HG02623 (cell line): ENCODE measurements around the gene FMNL2.
"Not testable (repeated sequence)": the region's sequence is repeated elsewhere in the genome, so short reads cannot be mapped to it uniquely, and the experiment has no call there.

ENCODE experiments used
- ATAC-seq: cut with Tn5 transposase; IDR thresholded peaks from one replicate; pipeline ENCODE4 v1.9.1; 2021; ENCODE audit warnings: moderate library complexity; ENCODE audit not compliant: unreplicated experiment

The FMNL2 gene

GRCh38 chr2:152372438-152372984 is 37.5 kb downstream of the FMNL2 start:
- ATAC-seq, result no peak

GRCh38 chr2:152375174-152375573 is 40.2 kb downstream of the FMNL2 start:
- ATAC-seq, result no peak

GRCh38 chr2:152376385-152376784 is 41.4 kb downstream of the FMNL2 start:
- ATAC-seq, result no peak

DNA sequence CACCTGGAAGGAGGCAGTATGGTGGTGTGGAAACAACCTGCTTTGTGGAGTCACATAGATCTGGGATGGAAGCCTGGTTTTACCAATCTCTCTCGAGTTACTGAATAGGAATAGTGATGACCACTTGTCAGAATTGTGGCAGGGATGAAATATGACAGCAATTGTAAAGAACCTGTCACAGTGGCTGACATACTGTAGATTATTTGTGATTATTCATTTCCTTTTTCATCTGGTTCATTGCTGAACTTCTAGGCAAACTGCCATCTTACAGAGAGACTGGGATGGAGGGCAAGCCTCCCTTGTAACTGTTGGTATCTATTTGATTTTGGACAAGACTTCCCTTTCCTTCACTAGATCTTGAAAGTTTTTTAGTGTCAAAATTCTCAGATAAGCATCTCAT is 42.0 kb downstream of the FMNL2 start:
- no peak for ATAC-seq

GRCh38 chr2:152379089-152379488 is 44.1 kb downstream of the FMNL2 start:
- ATAC-seq, result no peak

GRCh38 chr2:152380261-152381055 is 45.5 kb downstream of the FMNL2 start:
- no peak for ATAC-seq

DNA sequence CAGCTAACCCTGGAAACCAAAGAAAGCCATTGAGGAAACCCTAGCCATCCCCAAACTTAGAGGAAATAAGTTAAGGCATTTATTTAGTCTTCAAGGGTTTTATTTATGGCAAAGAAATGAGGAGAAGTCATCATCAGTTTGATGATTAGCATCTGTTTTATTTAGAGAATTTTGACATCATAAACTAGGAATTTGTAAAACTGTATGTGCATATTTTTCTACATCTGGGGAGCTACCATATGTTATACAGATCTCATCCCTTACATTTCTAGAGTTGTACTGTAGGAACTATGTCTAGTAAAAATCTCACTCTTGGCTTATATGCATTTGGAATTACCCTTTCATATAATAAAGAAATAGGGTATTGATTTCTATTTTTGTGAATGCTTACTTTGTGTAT is 48.7 kb downstream of the FMNL2 start:
- no peak for ATAC-seq

DNA sequence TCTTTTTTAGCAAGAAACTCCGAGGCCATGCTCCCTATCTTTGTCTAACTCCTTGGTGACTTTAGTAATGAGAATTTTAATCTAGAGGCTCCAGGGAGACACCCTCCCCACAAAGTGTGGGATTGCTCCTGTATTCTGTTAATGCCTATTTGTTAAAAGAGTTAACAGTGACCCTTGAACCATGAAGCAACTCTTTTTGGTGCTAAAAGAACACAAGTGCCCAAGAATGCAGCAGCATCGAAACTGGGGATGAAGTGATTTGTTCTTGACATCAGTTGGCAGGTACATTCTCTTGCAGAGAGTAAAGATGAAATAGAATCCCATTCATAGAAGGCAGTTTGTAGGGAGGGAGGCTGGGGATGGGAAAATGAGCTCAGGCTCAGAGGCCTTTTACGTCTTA is 50.0 kb downstream of the FMNL2 start:
- no peak for ATAC-seq

DNA sequence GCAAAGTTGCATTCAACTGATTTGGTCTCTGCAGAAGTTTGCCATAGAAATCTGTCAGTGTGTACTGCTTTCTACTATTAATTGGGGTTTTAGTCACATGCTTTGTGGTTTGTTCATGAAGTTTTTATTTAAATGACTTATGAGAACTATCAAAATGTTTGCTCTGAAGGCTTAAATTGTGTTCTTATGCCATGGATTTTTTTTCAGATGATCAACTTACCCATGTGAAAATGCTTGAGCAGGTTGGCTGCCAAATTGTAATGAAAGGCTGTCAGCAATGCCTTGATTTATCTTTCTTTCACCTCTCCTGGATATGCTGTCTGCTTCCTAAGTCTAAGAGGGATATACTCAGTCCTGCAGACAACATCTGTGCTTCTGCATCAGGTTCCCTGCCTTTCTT is 50.7 kb downstream of the FMNL2 start:
- ATAC-seq, result no peak

- no peak for ATAC-seq
Observed at GRCh38 chr2:152386266-152386665, 51.3 kb downstream of the FMNL2 start.

DNA sequence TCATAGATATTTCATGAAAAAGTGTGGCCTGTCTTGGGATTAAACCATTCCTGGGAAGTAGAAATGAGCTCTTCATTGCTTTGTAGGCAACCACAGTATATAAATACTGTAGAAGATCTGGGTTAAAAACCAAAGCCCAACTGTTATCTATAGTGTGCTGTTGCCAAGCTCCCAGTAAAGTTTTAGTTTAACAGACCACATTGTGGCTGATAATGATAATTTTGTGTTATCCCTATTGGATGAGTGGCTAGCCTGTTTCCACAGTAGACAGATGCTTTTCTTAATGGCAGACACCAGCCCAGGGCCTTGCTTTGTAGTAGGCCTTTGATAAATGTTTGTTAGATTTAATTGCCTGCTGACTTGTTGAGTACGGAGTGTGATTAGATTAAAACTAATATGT is 52.1 kb downstream of the FMNL2 start:
- ATAC-seq, result no peak

GRCh38 chr2:152388269-152388668 is 53.3 kb downstream of the FMNL2 start:
- ATAC-seq, result not testable (repeated sequence)

DNA sequence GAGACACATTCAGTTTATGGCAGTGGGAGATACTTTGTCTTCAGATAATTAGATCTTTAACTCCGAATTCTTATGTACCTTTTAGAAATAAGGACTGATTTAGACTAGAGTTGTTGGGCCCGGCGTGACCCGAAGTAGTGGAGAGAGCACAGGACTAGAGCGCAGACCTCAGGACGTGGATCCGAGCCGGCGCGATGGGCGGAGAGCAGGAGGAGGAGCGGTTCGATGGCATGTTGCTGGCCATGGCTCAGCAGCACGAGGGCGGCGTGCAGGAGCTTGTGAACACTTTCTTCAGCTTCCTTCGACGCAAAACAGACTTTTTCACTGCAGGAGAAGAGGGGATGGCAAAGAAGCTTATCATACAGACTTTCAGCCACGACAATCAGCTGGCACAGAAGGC is 54.5 kb downstream of the FMNL2 start:
- no peak for ATAC-seq

DNA sequence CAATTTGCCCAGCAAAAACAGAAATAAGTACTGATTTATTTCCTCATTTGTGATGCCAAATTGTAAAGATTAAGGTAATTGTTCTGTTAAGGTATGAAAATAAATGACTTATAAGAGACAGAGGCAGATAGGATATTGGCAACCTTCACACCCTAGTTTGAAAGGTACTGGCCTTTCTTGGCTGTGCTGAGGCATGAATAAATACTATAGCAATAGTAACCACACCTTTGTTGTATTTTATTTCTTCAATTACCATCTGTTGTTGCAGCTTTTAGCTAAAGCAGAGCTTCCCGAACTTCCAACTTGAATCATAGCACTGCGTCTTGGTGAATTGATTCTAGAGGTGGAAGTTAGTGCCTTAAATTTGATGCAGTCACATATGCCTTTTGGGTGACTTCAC is 55.9 kb downstream of the FMNL2 start:
- no peak for ATAC-seq

DNA sequence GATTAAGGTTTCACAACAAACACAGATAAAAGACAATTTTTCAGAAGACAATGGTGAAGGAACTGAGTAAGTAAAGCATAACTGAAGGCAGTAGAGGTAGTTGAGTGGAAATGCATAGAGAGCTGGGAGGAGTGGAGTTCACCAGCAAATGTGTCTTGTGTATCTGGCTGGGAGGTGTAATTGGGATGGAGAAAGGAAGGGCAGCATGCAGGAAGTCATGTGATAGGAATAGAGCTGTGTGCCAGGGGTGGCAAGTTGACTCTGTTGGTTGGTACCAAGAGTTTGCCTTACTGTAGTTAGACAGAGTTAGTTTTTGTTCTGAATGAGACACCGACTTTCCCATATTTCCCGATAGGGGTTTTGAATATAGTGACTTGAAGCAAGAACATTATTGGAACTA is 56.3 kb downstream of the FMNL2 start:
- no peak for ATAC-seq

- no peak for ATAC-seq
Observed at GRCh38 chr2:152393377-152393776, 58.4 kb downstream of the FMNL2 start.

DNA sequence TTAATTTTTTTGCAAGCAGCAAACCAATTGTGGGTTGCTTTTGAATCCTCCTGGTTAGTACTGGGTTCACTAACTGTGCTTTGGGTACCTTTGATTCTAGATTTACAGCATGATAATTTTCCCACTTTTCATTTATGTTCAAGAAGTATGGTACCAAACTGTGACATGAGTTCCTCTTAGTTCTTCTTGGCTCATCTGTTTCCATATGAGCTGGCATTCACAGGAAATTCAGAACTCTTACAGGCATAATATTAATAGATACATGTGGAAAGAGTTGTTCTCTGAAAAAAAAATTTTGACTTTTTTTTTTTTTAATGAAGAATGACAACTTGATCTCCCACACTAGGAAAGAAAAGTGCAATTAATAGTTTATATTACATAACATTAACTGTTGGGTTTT is 59.4 kb downstream of the FMNL2 start:
- ATAC-seq, result no peak

- no peak for ATAC-seq
Observed at GRCh38 chr2:152395103-152395502, 60.1 kb downstream of the FMNL2 start.

DNA sequence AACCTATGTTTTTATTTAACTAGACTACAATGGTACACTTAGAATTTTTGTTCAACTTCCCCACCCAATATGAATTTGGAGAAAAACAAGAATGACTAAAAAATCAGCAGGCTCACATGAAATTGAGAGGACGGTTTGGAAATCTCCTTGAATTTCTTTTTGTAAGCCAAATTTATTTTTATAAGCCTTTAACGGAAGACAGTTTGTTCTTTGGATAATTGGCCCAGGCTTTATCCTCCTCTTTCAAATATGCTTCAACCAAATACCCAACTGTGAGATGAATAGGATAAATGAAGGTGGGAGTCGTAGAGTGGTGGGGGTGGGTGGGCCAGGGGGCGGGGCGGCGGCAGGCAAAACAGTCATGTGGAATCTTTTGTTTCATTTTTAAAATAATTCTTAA is 60.6 kb downstream of the FMNL2 start:
- ATAC-seq, result no peak

DNA sequence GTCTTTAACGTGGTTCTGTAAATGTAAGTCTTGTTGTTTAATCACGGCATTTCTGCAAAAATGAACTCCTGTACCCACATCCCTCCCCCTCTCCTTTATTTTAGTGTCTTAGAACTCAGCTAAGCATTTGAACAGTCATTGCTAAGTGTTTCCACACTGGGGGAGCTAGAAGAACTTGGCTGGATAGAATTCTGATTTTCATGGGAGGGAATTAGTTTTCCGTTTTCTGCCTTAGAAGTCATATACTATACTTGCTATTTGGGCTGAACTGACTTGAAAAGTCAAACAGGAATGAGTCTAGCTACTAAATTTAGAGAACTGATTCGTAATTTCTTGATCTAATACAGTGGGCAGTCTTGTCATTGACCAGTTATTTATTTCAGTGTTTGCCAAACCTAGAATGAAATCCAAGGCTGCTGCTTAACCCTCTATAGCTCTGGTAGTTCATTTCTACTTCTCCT is 61.1 kb downstream of the FMNL2 start:
- ATAC-seq, result no peak

GRCh38 chr2:152396763-152397162 is 61.8 kb downstream of the FMNL2 start:
- ATAC-seq, result no peak

- ATAC-seq, result no peak
Observed at GRCh38 chr2:152399003-152399402, 64.0 kb downstream of the FMNL2 start.
